Activated naive CD4-positive, alpha-beta T cell treated with anti-CD3 and anti-CD28 coated beads for 36 hours (primary cell): ENCODE data around the gene SNX27. TPM values are rescaled to one million over a fixed set of nuclear protein-coding genes. Genes with fewer than 3 reads are reported as not detected.
"Not testable (repeated sequence)": the region's sequence is repeated elsewhere in the genome, so short reads cannot be mapped to it uniquely, and the experiment has no call there.

Experiments
- CTCF ChIA-PET: fragments of 350-600 bp; sonication (Branson Sonifier 250); formaldehyde crosslinking; loops from one replicate; lab custom pipeline; 2021; ENCODE audit warnings: antibody characterized with exemption; lab: Charles Lee
- DNase-seq: peaks from one replicate; pipeline ENCODE4 v3.0.0-alpha.2; 2020
- H3K27ac Mint-ChIP-seq: one replicate; pipeline ENCODE4 v1.8.0; 2021; ENCODE audit warnings: mild to moderate bottlenecking, mixed read lengths
- H3K27me3 Mint-ChIP-seq: one replicate; pipeline ENCODE4 v1.8.0; 2021; ENCODE audit warnings: low read depth, mixed read lengths
- H3K36me3 Mint-ChIP-seq: one replicate; pipeline ENCODE4 v1.8.0; 2021; ENCODE audit warnings: low read depth, mixed read lengths
- H3K4me1 Mint-ChIP-seq: one replicate; pipeline ENCODE4 v1.8.0; 2021; ENCODE audit warnings: low read depth, mixed read lengths
- H3K4me3 Mint-ChIP-seq: one replicate; pipeline ENCODE4 v1.8.0; 2021; ENCODE audit warnings: mild to moderate bottlenecking, moderate library complexity, mixed read lengths
- H3K9me3 Mint-ChIP-seq: one replicate; pipeline ENCODE4 v1.8.0; 2021; ENCODE audit warnings: mixed read lengths
- intact Hi-C: fragments of 100-400 bp; cut with micrococcal nuclease; formaldehyde crosslinking; loops from one replicate; pipeline ENCODE4 v1.15.1; 2023
- total RNA-seq, 2 experiments: library from RNA; stranded (reverse); gene quantifications; one replicate each; pipeline ENCODE4 v1.2.3, GENCODE V29; 2021

The SNX27 gene
- total RNA-seq, 2 experiments from 2014 or later, result 22.9 to 23.6 TPM

DNA sequence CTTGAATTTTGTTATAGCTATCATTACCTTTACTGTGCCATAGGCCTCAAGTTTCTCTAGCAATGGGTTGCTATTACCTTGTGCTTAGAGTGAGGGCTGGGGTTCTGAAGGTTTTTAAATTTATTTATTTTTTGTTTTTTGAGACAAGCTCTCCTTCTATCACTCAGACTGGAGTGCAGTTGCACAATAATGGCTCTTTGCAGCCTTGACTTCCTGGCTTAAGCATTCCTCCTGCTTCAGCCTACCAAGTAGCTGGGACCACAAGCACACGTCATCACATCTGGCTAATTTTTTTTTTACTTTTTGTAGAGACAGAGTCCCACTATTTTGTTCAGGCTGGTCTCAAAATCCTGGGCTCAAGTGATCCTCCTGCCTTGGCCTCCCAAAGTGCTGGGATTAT is 41.5 kb downstream of the SNX27 start:
- Mint-ChIP-seq H3K36me3 (peaks cover 19% of the 10 kb centered on the region), H3K27me3 (no peaks in the 10 kb centered on the region), H3K9me3 (no peaks in the 10 kb centered on the region), H3K4me3 (no peak overlapping the region), H3K27ac (no peak overlapping the region), H3K4me1 (peaks cover 7% of the 10 kb centered on the region)
- no peak for DNase-seq
- intact Hi-C loops, result no loop called here
- CTCF ChIA-PET, result interaction anchor here (0.6 kb wide), 2 partner anchors 415 to 681 kb away, joined by 3 to 8 read pairs; no protein-coding TSS in a partner anchor

DNA sequence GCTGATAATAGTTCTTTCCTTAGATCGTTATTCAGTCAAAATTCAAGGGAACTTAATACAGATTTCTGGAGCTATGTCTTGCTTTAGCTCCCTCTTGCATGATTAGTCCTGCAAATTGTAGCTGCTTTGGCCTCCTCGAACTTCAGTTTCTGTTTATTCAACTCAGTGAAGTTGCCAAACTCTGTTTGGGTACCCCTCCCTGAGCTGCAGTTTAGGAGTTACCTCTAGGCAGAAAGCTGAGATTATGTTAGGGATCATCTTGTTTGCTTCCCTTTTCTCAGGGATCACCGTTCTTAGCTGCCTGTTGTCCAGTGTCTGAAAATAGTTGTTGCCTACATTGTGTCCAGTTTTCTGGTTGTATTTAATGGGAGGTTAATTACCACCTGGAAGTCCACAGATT is 43.5 kb downstream of the SNX27 start:
- Mint-ChIP-seq H3K4me3 (no peak overlapping the region), H3K9me3 (no peaks in the 10 kb centered on the region), H3K27me3 (no peaks in the 10 kb centered on the region), H3K27ac (no peak overlapping the region), H3K36me3 (peaks cover 16% of the 10 kb centered on the region), H3K4me1 (peaks cover 7% of the 10 kb centered on the region)
- intact Hi-C loops, result no loop called here
- DNase-seq, result no peak
- CTCF ChIA-PET, result interaction anchor here (0.6 kb wide), 1 partner anchor 38 kb away, joined by 4 read pairs; no protein-coding TSS in a partner anchor

DNA sequence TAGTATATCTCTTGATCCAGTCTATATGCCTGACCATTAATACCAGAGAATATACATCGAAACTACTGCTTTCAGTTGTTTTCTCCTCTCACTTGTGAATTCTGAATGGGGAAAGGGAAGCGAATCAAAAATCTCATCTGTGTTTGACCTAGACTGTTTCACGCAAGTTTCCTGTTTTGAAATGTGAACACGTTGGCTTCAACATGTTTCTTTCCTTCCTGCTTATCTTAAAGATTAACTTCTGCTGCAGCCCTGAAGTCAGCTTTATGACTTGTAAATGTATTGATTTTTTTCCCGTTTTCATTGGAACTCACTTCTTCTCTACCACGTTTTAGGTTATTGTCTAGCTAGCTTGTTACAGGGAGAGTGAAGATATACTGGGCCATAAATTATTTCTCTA is 49.9 kb downstream of the SNX27 start:
- DNase-seq, result no peak
- Mint-ChIP-seq H3K4me3 (no peak overlapping the region), H3K27ac (peak overlapping the region; percentile 8), H3K4me1 (peaks cover 6% of the 10 kb centered on the region), H3K27me3 (no peaks in the 10 kb centered on the region), H3K36me3 (peaks cover 11% of the 10 kb centered on the region), H3K9me3 (no peaks in the 10 kb centered on the region)
- CTCF ChIA-PET, result interaction anchor here (1.7 kb wide), 1 partner anchor 68 kb away, joined by 6 read pairs; no protein-coding TSS in a partner anchor
- intact Hi-C loops, result no loop called here

DNA sequence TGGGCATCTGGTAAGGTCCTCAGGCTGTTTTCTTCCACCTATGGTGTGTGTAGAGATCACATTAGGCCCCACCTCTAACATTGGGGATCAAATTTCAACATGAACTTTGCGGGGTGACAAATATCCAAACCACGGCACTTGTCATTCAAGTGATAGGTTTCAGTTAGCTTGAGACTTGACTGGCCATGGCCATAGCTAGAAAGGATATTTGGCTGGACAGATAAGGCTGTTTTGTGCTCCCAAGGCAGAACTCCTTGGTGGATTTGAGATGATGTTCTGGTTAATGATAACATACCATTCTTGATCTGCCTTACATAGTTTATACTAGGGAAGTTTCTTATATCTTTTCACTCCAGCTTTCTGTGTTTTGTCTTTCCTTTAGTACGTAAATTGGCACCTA is 56.2 kb downstream of the SNX27 start:
- H3K27ac Mint-ChIP-seq, result no peak overlapping the region
- peaks cover 27% of the 10 kb centered on the region for H3K36me3 Mint-ChIP-seq
- intact Hi-C loops, result no loop called here
- H3K27me3 Mint-ChIP-seq, result no peaks in the 10 kb centered on the region
- CTCF ChIA-PET, result interaction anchor here (0.9 to 1.7 kb wide), 2 partner anchors 10 to 74 kb away, joined by 4 to 5 read pairs; no protein-coding TSS in a partner anchor
- no peak overlapping the region for H3K4me3 Mint-ChIP-seq
- no peaks in the 10 kb centered on the region for H3K9me3 Mint-ChIP-seq
- H3K4me1 Mint-ChIP-seq, result peaks cover 2% of the 10 kb centered on the region
- no peak for DNase-seq

DNA sequence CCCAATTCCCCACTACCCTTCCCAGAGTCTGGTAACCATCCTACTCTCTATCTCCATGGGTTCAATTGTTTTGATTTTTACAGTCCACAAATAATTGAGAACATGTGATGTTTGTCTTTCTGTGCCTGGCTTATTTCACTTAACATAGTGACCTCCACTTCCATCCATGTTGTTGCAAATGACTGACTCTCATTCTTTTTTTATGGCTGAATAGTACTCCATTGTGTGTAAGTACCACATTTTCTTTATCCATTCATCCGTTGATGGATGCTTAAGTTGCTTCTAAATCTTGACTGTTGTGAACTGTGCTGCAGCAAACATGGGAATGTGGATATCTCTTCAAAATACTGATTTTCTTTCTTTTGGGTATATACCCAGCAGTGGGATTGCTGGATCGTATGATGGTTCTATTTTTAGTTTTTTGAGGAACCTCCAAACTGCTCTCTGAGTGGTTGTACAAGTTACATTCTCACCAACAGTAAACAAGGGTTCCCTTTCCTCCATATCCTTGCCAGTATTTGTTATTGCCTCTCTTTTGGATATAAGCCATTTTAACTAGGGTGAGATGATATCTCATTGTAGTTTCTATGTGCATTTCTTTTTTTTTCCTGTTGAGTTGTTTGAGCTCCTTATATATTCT is 58.3 kb downstream of the SNX27 start:
- CTCF ChIA-PET, H3K27ac Mint-ChIP-seq, H3K4me1 Mint-ChIP-seq, DNase-seq, H3K27me3 Mint-ChIP-seq, H3K4me3 Mint-ChIP-seq, intact Hi-C loops, H3K9me3 Mint-ChIP-seq: not testable (repeated sequence)
- peaks cover 28% of the 10 kb centered on the region for H3K36me3 Mint-ChIP-seq

DNA sequence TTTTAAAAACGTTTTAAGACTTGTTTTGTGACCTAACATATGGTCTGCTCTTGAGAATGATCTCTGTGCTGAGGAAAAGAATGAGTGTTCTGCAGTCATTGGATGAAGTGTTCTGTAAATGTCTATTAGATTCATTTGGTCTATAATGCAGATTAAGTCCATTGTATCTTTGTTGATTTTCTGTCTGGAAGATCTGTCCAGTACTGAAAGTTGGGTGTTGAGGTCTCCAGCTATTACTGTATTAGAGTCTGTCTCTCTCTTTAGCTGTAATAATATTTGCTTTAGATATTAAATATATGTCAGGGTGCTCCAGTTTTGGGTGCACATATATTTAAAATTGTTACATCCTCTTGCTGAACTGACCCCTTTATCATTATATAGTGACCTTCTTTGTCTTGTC is 61.6 kb downstream of the SNX27 start:
- DNase-seq, result no peak
- Mint-ChIP-seq H3K9me3 (no peaks in the 10 kb centered on the region), H3K36me3 (peaks cover 30% of the 10 kb centered on the region), H3K27ac (no peak overlapping the region), H3K4me1 (no peaks in the 10 kb centered on the region), H3K27me3 (no peaks in the 10 kb centered on the region), H3K4me3 (no peak overlapping the region)
- intact Hi-C loops, result no loop called here
- CTCF ChIA-PET, result interaction anchor here (1.2 kb wide), 1 partner anchor 91 kb away, joined by 3 read pairs; no protein-coding TSS in a partner anchor

DNA sequence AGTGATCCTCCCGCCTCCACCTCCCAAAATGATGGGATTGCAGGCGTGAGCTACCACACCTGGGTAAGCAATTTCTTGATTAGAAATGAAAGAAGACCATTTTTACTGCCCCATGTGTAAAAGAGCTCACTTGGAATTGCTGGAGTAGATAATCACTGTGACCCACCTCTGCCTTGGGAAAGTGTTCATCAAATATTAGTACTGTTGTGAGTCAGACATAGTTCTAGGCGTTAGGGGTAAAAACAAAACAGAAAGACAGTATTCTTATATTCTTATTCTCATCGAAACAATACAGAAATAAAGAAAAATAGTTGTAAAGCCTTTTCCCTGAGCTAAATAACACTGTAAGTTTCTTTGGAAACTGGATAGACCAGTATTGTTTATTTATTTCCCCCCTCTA is 68.5 kb downstream of the SNX27 start:
- no peaks in the 10 kb centered on the region for H3K4me1 Mint-ChIP-seq
- intact Hi-C loops, result no loop called here
- H3K36me3 Mint-ChIP-seq, result peaks cover 5% of the 10 kb centered on the region
- H3K27me3 Mint-ChIP-seq, result no peaks in the 10 kb centered on the region
- CTCF ChIA-PET, result interaction anchor here (1.3 kb wide), 1 partner anchor 87 kb away, joined by 6 read pairs; no protein-coding TSS in a partner anchor
- DNase-seq, result no peak
- no peak overlapping the region for H3K4me3 Mint-ChIP-seq
- no peaks in the 10 kb centered on the region for H3K9me3 Mint-ChIP-seq
- no peak overlapping the region for H3K27ac Mint-ChIP-seq

DNA sequence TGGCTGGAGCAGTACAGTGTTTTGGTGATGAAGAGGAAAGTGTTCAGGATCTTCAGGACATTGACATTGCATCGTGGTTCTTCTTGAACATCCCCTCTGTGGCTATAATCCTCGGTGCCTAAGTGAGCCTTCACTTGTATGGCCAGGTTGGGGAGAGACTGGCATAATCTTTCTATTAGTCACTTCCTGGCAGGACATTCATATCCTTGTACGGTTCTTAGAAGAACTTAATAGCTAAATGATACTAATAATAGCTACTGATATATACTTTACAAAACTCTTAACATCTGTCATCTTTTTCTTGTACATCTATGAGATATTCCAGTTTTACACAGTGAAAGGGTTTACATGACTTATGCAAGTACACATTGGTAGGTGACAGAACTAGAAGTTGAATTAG is 69.0 kb downstream of the SNX27 start:
- Mint-ChIP-seq H3K36me3 (peaks cover 5% of the 10 kb centered on the region), H3K27me3 (no peaks in the 10 kb centered on the region), H3K9me3 (no peaks in the 10 kb centered on the region), H3K4me1 (no peaks in the 10 kb centered on the region), H3K27ac (no peak overlapping the region), H3K4me3 (no peak overlapping the region)
- intact Hi-C loops, result no loop called here
- no peak for DNase-seq
- CTCF ChIA-PET, result interaction anchor here (1.3 kb wide), 1 partner anchor 87 kb away, joined by 6 read pairs; no protein-coding TSS in a partner anchor

DNA sequence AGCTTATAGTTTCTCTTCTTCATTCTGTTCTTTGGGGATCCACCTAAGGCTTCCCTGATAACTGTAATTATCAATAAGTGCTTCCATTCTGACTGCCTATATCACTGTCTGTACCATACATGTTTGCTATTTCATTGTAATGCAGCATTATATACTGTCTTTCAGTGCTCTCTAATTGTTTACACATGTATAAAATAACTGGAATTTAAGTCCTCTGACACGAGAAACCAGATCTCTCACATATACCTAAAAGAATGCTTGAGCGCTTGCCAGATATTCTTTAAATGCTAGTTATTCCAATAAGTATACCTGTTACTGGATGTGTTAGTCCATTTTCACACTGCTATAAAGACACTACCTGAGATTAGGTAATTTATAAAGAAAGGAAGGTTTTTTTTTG is 70.1 kb downstream of the SNX27 start:
- DNase-seq, result no peak
- intact Hi-C loops, result no loop called here
- Mint-ChIP-seq H3K27me3 (no peaks in the 10 kb centered on the region), H3K9me3 (no peaks in the 10 kb centered on the region), H3K36me3 (peaks cover 5% of the 10 kb centered on the region), H3K27ac (no peak overlapping the region), H3K4me3 (no peak overlapping the region), H3K4me1 (no peaks in the 10 kb centered on the region)
- CTCF ChIA-PET, result no interaction called here

DNA sequence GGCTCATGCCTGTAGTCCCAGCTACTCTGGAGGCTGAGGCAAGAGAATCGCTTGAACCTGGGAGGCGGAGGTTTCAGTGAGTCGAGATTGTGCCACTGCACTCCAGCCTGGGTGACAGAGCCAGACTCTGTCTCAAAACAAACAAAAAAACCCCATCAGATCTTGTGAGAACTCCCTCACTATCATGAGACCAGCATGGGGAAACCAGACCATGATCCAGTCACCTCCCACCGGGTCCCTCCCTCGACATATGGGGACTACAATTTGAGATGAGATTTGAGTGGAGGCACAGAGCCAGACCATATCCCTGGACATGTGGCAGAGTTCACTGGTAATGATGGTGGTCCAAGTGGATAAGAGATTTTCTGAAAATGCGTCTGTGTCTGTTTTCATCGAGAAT is 71.1 kb downstream of the SNX27 start:
- CTCF ChIA-PET, intact Hi-C loops, H3K27ac Mint-ChIP-seq, H3K9me3 Mint-ChIP-seq, DNase-seq, H3K27me3 Mint-ChIP-seq, H3K4me1 Mint-ChIP-seq, H3K36me3 Mint-ChIP-seq, H3K4me3 Mint-ChIP-seq: not testable (repeated sequence)

DNA sequence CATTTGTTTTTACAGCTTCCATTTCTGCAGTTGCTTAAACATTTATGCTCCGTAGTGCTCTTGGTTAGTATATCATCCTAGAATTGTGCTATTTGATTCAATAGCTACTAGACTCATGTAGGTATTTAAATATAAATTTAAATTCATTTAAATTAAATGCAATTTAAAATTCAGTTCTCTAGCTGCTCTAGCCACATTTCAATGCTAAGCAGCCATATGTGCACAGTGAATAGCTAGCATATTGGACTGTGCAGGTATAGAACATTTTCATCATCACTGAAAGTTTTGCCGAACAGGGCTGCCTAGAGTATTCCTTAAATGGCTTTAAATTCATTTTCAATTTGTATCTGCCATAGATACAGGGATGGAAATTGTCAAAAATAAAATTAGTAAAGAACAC is 72.3 kb downstream of the SNX27 start:
- Mint-ChIP-seq H3K27me3 (no peaks in the 10 kb centered on the region), H3K36me3 (peaks cover 1% of the 10 kb centered on the region), H3K27ac (no peak overlapping the region), H3K4me3 (no peak overlapping the region), H3K9me3 (no peaks in the 10 kb centered on the region), H3K4me1 (no peaks in the 10 kb centered on the region)
- intact Hi-C loops, result no loop called here
- CTCF ChIA-PET, result interaction anchor here (0.5 to 0.7 kb wide), 3 partner anchors 76 to 389 kb away, joined by 3 to 7 read pairs (median 5); no protein-coding TSS in a partner anchor
- DNase-seq, result no peak

DNA sequence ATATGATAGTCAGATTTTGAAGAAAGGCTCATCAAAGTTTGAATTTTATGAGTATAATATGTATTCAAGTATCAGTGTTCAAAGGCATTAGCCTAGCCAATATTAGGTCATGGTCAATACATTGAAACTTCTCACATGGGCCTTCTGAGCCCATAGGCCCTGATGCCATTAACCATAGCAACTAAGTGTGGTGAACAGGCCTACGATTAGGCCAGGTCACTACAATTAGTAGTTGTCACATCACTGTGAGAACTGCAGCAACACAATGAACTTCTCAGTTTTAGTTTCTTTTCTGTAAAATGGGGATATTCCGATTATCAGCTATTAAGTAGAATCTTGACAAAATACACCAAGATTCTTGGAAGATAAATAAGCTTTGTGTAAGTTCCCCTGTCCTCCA is 74.7 kb downstream of the SNX27 start:
- Mint-ChIP-seq H3K4me1 (no peaks in the 10 kb centered on the region), H3K4me3 (no peak overlapping the region), H3K27me3 (no peaks in the 10 kb centered on the region), H3K36me3 (peaks cover 1% of the 10 kb centered on the region), H3K27ac (no peak overlapping the region), H3K9me3 (no peaks in the 10 kb centered on the region)
- intact Hi-C loops, result no loop called here
- DNase-seq, result no peak
- CTCF ChIA-PET, result no interaction called here

DNA sequence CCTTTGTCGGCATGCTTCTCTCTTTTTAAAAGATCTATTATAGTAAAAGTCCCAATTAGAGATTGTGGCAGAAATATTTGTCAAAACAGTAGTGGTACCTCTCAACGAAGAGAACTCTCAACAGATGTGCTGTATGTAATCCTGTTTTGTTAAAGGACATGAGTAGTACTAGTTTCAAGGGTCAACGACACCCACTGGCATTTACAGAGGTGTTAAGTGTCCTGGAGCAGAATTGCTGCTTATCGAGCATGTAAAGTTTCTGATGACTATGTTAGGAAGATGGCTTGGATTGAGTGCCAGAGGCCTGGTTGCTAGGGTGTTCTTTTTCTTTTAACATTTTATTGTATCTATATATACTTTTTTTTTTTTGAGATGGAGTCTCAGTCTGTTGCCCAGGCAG is 77.6 kb downstream of the SNX27 start:
- intact Hi-C loops, result no loop called here
- no peak for DNase-seq
- Mint-ChIP-seq H3K9me3 (no peaks in the 10 kb centered on the region), H3K4me3 (no peak overlapping the region), H3K27me3 (no peaks in the 10 kb centered on the region), H3K4me1 (no peaks in the 10 kb centered on the region), H3K27ac (no peak overlapping the region), H3K36me3 (peaks cover 16% of the 10 kb centered on the region)
- CTCF ChIA-PET, result no interaction called here
